GM21381 (cell line): ENCODE data around the gene TMEM132D.

Experiments
- ATAC-seq: cut with Tn5 transposase; IDR thresholded peaks from one replicate; pipeline ENCODE4 v1.9.1; 2021; ENCODE audit warnings: mild to moderate bottlenecking, moderate library complexity; ENCODE audit not compliant: unreplicated experiment

TMEM132D gene

GRCh38 chr12:129873833-129874208, 30.0 kb downstream of the TMEM132D start:
- ATAC-seq: no peak

GRCh38 chr12:129873111-129873832, 30.6 kb downstream of the TMEM132D start:
- ATAC-seq: no peak

- no peak for ATAC-seq
These were observed 31.5 kb downstream of the TMEM132D start for GRCh38 chr12:129871991-129872972.

DNA sequence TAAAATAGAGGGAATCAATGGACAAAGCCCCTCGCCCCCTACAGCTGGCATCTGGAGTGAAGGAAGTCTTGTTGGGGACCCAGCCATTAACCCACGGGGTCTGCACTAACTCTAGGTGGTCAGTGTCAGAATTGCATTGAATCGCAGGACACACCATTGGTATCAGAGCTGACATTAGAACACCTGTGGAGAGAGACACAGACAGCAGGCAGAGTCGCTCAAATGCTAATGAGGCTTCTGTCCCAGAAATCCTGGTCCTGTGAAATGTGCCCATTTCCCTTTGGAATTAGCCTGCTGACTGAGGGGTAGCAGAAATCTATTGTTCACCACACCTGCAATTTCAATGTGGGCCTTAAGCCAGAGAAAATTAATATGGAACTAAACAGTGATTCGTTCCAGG, 33.0 kb downstream of the TMEM132D start:
- no peak for ATAC-seq

- no peak for ATAC-seq
These were observed 33.7 kb downstream of the TMEM132D start for GRCh38 chr12:129870136-129870535.

DNA sequence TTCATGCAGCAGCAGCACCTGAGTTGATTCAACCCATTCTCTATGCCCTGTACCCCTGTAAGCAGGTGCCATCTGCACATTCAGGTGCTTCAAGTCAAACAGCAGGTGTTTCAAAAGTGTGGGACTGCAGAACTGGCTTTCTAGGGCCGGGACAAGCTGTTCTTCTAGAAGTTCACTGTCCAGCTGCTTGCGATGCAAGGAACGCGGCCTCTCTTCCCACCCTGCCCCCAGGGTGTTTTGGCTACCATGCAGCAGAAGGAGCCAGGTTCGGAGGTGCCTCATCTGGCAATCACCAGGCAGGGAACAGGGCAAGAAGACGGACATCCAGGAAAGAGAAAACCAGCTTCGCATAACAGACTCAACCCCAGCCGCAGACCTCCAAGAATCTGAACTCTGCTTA, 35.2 kb downstream of the TMEM132D start:
- no peak for ATAC-seq

- no peak for ATAC-seq
These were observed 39.9 kb downstream of the TMEM132D start for GRCh38 chr12:129863938-129864337.

- ATAC-seq: no peak
These were observed 41.2 kb downstream of the TMEM132D start for GRCh38 chr12:129862561-129863175.

DNA sequence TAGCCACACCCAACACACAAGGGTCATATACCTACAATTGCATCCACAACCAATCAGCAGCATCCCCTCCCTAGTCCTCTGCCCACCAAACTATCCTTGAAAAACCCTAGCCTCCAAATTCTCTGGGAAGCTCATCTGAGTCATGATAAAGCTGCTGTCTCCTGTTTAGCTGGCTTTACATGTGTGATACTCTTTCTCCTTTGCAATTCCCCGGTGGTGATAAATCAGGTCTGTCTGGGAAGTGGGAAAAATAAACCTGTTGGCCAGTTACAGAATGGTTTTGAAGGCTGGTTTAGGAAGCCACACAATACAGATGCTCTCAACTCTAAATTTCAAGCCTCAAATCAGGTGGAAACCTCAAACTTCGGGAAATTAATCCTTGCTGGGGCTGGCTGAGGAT, 41.9 kb downstream of the TMEM132D start:
- ATAC-seq: no peak

- ATAC-seq: no peak
These were observed 49.2 kb downstream of the TMEM132D start for GRCh38 chr12:129854591-129854990.

DNA sequence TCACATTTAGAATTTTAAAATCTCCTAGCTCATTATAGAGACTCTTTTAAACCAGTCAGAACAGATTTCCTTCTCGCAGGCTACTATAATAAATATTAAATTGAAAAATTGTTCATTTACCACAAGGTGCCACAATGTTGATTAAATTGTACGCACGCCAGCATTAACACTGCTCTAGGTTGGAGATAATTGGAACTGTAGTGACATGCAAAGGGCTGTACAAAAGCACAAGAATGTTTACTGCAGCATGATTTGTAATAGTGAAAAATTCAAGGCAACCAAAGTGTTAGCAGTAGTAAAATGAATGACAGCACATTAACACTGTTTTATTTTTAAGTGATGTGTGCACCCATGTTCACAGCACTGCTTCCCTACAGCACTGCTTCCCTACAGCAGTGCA, 52.5 kb downstream of the TMEM132D start:
- no peak for ATAC-seq

- ATAC-seq: no peak
These were observed 54.9 kb downstream of the TMEM132D start for GRCh38 chr12:129848876-129849275.

DNA sequence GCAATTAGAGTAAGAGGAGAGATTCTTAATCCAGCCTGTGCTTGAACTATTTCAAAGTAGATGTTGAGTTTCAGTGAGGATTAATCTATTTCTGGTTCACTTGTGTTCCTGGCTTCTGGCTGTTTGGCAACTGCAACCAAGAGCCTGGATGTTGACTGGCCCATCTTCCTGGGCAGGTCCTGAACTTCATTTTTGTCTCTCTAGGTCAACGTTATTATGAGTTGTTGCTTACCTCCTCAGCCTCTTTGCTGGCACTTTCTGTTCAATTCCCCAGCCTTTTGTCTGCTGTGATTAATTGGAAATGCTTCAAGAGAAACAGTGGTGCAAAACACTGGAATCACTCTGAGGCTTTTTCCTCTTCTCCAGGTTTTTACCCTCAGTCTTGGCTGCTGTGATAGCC, 56.8 kb downstream of the TMEM132D start:
- no peak for ATAC-seq

DNA sequence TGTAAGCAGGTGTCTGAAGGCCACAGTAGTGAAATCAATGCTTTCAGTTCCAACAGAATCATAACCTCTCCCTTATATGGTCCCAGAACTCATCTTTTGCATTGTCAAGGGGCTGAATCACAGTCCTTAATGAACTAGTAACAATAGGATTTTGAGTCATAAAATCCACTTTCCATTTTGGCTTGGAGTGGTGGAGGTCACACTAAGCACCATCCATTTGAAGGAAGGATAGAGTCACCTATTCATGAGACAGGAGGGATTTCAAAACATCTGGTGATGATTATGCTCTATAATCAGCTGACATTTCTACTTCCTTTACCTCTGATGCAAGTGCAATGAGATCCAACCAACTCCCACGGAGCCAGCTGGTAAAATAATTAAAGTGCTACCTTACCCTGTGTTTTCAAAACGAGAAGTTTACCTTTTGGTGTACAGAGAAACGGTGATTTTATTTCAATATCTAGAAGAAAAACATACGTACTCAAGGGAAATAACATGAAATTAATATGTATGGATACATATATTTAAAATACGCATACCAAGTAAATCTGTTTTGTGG, 59.1 kb downstream of the TMEM132D start:
- no peak for ATAC-seq

- no peak for ATAC-seq
These were observed 62.6 kb downstream of the TMEM132D start for GRCh38 chr12:129841251-129841650.

- no peak for ATAC-seq
These were observed 63.5 kb downstream of the TMEM132D start for GRCh38 chr12:129840145-129840884.

GRCh38 chr12:129839679-129840078, 64.1 kb downstream of the TMEM132D start:
- ATAC-seq: no peak

GRCh38 chr12:129831294-129831693, 72.5 kb downstream of the TMEM132D start:
- no peak for ATAC-seq

DNA sequence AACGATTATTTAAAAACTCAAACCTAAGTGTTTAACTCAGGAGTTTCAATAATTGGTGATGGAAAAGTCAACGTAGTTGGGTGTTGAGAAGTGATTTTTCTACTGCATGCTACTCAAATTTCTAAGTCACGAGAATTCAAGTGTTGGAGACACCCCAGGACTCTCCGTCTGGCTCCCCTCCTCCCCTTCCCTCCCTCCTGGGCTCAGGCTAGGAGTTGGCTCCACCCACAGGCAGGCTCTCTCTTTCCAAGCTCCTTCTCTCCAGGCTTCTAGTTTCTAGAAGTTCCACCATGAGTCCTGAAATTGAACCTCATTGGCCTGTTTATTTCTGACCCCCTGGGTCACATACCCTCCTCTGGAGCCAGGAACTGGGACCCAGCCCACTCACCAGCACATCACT, 73.0 kb downstream of the TMEM132D start:
- ATAC-seq: no peak

DNA sequence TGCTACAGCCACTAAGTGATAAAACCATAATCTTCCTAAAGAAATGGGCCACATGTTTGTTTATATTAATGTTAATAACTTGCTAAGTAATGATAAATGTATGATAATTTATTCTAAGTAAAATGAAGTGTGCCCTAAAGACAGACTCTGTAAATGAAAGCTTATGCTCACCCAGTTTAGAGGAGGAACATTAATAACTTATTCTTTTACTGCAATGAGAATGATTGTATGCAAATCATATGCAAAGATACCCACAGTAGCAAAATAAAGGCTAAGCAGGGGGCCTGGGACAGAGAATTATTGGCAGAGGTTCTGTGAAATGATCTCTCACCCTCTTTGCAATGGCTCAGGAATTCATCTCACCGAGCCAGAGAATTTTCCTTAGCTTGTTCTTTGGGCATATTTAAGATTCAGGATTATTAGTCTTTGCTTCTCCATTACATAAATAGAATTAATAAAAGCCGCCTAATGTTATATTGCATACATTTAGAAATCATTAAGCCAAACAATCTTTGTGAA, 75.9 kb downstream of the TMEM132D start:
- ATAC-seq: no peak
